ENCODE results near the gene LRG1. TPM values are rescaled to one million over a fixed set of nuclear protein-coding genes. Genes with fewer than 3 reads are reported as not detected.

The LRG1 gene
- total and polyA plus RNA-seq, 9 of the 15 experiments (the other 6 are each of a cell fraction or from before 2014, with no cell fraction given), result 1.5 to 11.9 (median 8.7) TPM

DNA sequence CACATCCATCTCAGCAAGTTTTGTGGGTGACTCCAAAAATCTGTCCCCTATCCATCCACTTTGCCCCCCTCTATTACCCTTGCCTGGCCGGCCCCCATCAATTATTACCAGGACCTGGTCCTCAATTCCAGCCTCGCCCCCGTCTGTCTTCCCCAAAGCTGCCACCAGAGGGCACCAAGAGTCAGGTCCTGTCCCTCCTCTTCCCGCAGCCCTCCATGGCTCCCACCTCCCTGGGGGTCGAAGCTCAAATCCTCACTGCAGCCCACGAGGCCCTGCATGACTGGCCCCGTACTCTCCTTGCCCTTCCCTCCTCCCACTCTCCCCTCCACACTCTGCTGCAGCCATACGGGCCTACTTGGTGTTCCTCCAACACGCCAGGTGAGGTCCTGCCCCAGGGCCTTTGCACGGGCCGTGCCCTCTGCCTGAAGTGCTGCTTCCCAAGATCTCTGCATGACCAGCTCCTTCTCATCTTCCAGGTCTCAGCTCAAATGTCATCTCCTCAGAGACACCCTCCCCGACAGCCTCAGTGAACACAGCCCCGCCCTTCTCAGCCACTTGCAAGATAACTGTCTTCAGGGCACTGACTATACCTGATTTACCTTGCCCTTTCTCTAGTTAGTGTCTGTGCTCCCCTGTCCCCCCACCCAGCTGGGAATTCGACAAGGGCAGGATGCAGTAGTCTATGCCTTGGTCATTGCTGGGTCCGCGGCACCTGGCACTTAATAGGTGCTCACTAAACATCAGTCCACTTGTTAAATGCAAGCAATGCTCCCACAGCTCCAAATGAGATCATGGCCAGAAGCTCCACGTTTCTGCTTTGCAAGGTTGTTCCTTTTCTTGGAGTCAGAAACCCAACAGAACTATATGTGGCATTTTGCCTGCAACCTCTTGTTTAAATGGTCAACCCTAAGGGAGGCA is 36.4 kb upstream of the LRG1 start (continued):
- TF ChIP-seq FOXA3 (CRISPR knock-in tag; conservative IDR thresholded peaks at IDR 0.05 in 1 of 2, IDR thresholded peaks at IDR 0.05 in 1 of 2) (no peak), ZC3H4 (CRISPR knock-in tag; IDR thresholded peaks at IDR 0.05; ENCODE audit: borderline replicate concordance) (no peak), TOE1 (IDR thresholded peaks at IDR 0.05; ENCODE audit: borderline replicate concordance) (peak; percentile 29; the same call in 1 of the 2 replicates), TOE1 (CRISPR knock-in tag; IDR thresholded peaks at IDR 0.05; ENCODE audit: borderline replicate concordance, low read depth) (no peak), HIVEP1 (CRISPR knock-in tag; IDR thresholded peaks at IDR 0.05) (no peak), KAT7 (CRISPR knock-in tag; IDR thresholded peaks at IDR 0.05; ENCODE audit: borderline replicate concordance) (no peak), ZNF778 (CRISPR knock-in tag; IDR thresholded peaks at IDR 0.05) (no peak), ZNF217 (CRISPR knock-in tag; IDR thresholded peaks at IDR 0.05) (no peak), NUFIP1 (IDR thresholded peaks at IDR 0.05; ENCODE audit: partially characterized antibody) (no peak), ZBTB8A (IDR thresholded peaks at IDR 0.05; ENCODE audit: partially characterized antibody) (no peak), ZNF140 (CRISPR knock-in tag; IDR thresholded peaks at IDR 0.05) (no peak), ZNF253 (CRISPR knock-in tag; conservative IDR thresholded peaks at IDR 0.05) (no peak), TCF7 (IDR thresholded peaks at IDR 0.05; ENCODE audit: borderline replicate concordance) (no peak), HDAC2 (IDR thresholded peaks at IDR 0.05) (peak; percentile 96), CEBPB (tag; IDR thresholded peaks at IDR 0.05) (no peak), MTA2 (IDR thresholded peaks at IDR 0.05; ENCODE audit: low read depth) (no peak), NBN (IDR thresholded peaks at IDR 0.05; ENCODE audit: low read depth) (peak; percentile 72; the same call in 1 of the 2 replicates), GABPB1 (CRISPR knock-in tag; IDR thresholded peaks at IDR 0.05) (0 out of 2 replicates have a peak, but pooled peaks have one; percentile 62), NFATC3 (IDR thresholded peaks at IDR 0.05) (no peak), RBM25 (IDR thresholded peaks at IDR 0.05; ENCODE audit: low read depth, low read length, severe bottlenecking) (peak; percentile 94), SMC3 (conservative IDR thresholded peaks at IDR 0.05; ENCODE audit: insufficient read depth, low read depth, low read length) (peak; percentile 73)
- TF ChIP-seq, protein P1, sequence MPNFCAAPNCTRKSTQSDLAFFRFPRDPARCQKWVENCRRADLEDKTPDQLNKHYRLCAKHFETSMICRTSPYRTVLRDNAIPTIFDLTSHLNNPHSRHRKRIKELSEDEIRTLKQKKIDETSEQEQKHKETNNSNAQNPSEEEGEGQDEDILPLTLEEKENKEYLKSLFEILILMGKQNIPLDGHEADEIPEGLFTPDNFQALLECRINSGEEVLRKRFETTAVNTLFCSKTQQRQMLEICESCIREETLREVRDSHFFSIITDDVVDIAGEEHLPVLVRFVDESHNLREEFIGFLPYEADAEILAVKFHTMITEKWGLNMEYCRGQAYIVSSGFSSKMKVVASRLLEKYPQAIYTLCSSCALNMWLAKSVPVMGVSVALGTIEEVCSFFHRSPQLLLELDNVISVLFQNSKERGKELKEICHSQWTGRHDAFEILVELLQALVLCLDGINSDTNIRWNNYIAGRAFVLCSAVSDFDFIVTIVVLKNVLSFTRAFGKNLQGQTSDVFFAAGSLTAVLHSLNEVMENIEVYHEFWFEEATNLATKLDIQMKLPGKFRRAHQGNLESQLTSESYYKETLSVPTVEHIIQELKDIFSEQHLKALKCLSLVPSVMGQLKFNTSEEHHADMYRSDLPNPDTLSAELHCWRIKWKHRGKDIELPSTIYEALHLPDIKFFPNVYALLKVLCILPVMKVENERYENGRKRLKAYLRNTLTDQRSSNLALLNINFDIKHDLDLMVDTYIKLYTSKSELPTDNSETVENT (CRISPR knock-in tag; IDR thresholded peaks at IDR 0.05), result 0 out of 2 replicates have a peak, but pooled peaks have one; percentile 40
- TF ChIP-seq, protein P2, sequence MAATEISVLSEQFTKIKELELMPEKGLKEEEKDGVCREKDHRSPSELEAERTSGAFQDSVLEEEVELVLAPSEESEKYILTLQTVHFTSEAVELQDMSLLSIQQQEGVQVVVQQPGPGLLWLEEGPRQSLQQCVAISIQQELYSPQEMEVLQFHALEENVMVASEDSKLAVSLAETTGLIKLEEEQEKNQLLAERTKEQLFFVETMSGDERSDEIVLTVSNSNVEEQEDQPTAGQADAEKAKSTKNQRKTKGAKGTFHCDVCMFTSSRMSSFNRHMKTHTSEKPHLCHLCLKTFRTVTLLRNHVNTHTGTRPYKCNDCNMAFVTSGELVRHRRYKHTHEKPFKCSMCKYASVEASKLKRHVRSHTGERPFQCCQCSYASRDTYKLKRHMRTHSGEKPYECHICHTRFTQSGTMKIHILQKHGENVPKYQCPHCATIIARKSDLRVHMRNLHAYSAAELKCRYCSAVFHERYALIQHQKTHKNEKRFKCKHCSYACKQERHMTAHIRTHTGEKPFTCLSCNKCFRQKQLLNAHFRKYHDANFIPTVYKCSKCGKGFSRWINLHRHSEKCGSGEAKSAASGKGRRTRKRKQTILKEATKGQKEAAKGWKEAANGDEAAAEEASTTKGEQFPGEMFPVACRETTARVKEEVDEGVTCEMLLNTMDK (IDR thresholded peaks at IDR 0.05; ENCODE audit: borderline replicate concordance, insufficient read depth, low read depth, low read length, poor library complexity, severe bottlenecking), result peak; percentile 17
